SK-N-SH treated with all-trans-retinoic acid at 6 μM for 48 hours (cell line): ENCODE results near the gene FIGLA.
"Not testable (repeated sequence)": the region's sequence is repeated elsewhere in the genome, so short reads cannot be mapped to it uniquely, and the experiment has no call there.

Experiments
- ATAC-seq: fragments of 200-7000 bp; cut with Tn5 transposase; 3 replicates; pipeline ENCODE4 v1.9.1; 2020; ENCODE audit warnings: mild to moderate bottlenecking, moderate library complexity
- ARNTL ChIP-seq: fragments of 450-650 bp; formaldehyde crosslinking; IDR thresholded peaks from 2 replicates; pipeline ENCODE4 v1.5.0; 2020; ENCODE audit warnings: low read depth, mild to moderate bottlenecking, moderate library complexity, borderline replicate concordance
- BACH2 ChIP-seq: fragments of 250-450 bp; sonication (Bioruptor Pico); IDR thresholded peaks from 2 replicates; pipeline ENCODE4 v1.9.0; 2021; ENCODE audit warnings: mild to moderate bottlenecking, borderline replicate concordance
- CREB5 ChIP-seq: fragments of 250-450 bp; sonication (Bioruptor Pico); IDR thresholded peaks from 2 replicates; pipeline ENCODE4 v1.5.1; 2020; ENCODE audit warnings: low read depth, mild to moderate bottlenecking, moderate library complexity
- CSDC2 ChIP-seq: fragments of 250-450 bp; sonication (Bioruptor Pico); IDR thresholded peaks from 2 replicates; pipeline ENCODE4 v1.5.0; 2020; ENCODE audit warnings: mild to moderate bottlenecking, moderate library complexity
- CSRNP3 ChIP-seq: fragments of 250-450 bp; sonication (Bioruptor Pico); IDR thresholded peaks from 2 replicates; pipeline ENCODE4 v1.5.1; 2021; ENCODE audit warnings: mild to moderate bottlenecking, moderate library complexity
- ESRRG ChIP-seq: fragments of 250-450 bp; sonication (Bioruptor Pico); IDR thresholded peaks from 2 replicates; pipeline ENCODE4 v1.6.1; 2021; ENCODE audit warnings: mild to moderate bottlenecking
- GLIS3 ChIP-seq: fragments of 250-450 bp; sonication (Bioruptor Pico); IDR thresholded peaks from 2 replicates; pipeline ENCODE4 v1.5.0; 2020; ENCODE audit warnings: mild to moderate bottlenecking, moderate library complexity
- ISL1 ChIP-seq: fragments of 250-450 bp; sonication (Bioruptor Pico); IDR thresholded peaks from 2 replicates; pipeline ENCODE4 v2.1.2; 2022; ENCODE audit warnings: mild to moderate bottlenecking, moderate library complexity
- OSR1 ChIP-seq: fragments of 250-450 bp; sonication (Bioruptor Pico); IDR thresholded peaks from 2 replicates; pipeline ENCODE4 v1.8.0; 2022; ENCODE audit warnings: moderate library complexity, mild to moderate bottlenecking, inconsistent platforms
- PATZ1 ChIP-seq: fragments of 250-450 bp; sonication (Bioruptor Pico); IDR thresholded peaks from 2 replicates; pipeline ENCODE4 v1.8.0; 2020; ENCODE audit warnings: mild to moderate bottlenecking, moderate library complexity, borderline replicate concordance
- PPARA ChIP-seq: fragments of 250-450 bp; sonication (Bioruptor Pico); IDR thresholded peaks from 2 replicates; pipeline ENCODE4 v1.5.0; 2020; ENCODE audit warnings: mild to moderate bottlenecking, borderline replicate concordance
- RARB ChIP-seq: fragments of 250-450 bp; sonication (Bioruptor Pico); IDR thresholded peaks from 2 replicates; pipeline ENCODE4 v1.8.0; 2021; ENCODE audit warnings: mild to moderate bottlenecking, moderate library complexity
- SNAI2 ChIP-seq: fragments of 250-450 bp; sonication (Bioruptor Pico); IDR thresholded peaks from 2 replicates; pipeline ENCODE4 v1.5.0; 2020; ENCODE audit warnings: mild to moderate bottlenecking, moderate library complexity
- TCF4 ChIP-seq: fragments of 250-450 bp; sonication (Bioruptor Pico); IDR thresholded peaks from 2 replicates; pipeline ENCODE4 v1.8.0; 2021; ENCODE audit warnings: mild to moderate bottlenecking, moderate library complexity, borderline replicate concordance
- TSHZ2 ChIP-seq: fragments of 250-450 bp; sonication (Bioruptor Pico); IDR thresholded peaks from 2 replicates; pipeline ENCODE4 v1.5.0; 2020; ENCODE audit warnings: mild to moderate bottlenecking, moderate library complexity
- ZFP3 ChIP-seq: fragments of 250-450 bp; sonication (Bioruptor Pico); IDR thresholded peaks from 2 replicates; pipeline ENCODE4 v1.5.0; 2020; ENCODE audit warnings: mild to moderate bottlenecking, moderate library complexity
- ZNF565 ChIP-seq: fragments of 450-650 bp; formaldehyde crosslinking; conservative IDR thresholded peaks from 2 replicates; pipeline ENCODE4 v1.5.0; 2020; ENCODE audit warnings: low read depth, mild to moderate bottlenecking, moderate library complexity
- ZNF70 ChIP-seq: fragments of 450-650 bp; formaldehyde crosslinking; IDR thresholded peaks from 2 replicates; pipeline ENCODE4 v1.5.0; 2020; ENCODE audit warnings: mild to moderate bottlenecking, moderate library complexity
- ZNF8 ChIP-seq: fragments of 450-650 bp; formaldehyde crosslinking; IDR thresholded peaks from 2 replicates; pipeline ENCODE4 v1.5.0; 2020; ENCODE audit warnings: mild to moderate bottlenecking, moderate library complexity
- TF ChIP-seq, protein P1 (sequence below): fragments of 250-450 bp; sonication (Bioruptor Pico); IDR thresholded peaks from 2 replicates; pipeline ENCODE4 v1.8.0; 2021; ENCODE audit warnings: low read depth, mild to moderate bottlenecking, moderate library complexity, borderline replicate concordance

FIGLA gene

GRCh38 chr2:70801607-70802263, 11.3 kb upstream of the FIGLA start:
- TF ChIP-seq ESRRG (CRISPR knock-in tag): no peak
- no peak for TF ChIP-seq ZNF70
- no peak for TF ChIP-seq PATZ1 (CRISPR knock-in tag)
- TF ChIP-seq, protein P1, sequence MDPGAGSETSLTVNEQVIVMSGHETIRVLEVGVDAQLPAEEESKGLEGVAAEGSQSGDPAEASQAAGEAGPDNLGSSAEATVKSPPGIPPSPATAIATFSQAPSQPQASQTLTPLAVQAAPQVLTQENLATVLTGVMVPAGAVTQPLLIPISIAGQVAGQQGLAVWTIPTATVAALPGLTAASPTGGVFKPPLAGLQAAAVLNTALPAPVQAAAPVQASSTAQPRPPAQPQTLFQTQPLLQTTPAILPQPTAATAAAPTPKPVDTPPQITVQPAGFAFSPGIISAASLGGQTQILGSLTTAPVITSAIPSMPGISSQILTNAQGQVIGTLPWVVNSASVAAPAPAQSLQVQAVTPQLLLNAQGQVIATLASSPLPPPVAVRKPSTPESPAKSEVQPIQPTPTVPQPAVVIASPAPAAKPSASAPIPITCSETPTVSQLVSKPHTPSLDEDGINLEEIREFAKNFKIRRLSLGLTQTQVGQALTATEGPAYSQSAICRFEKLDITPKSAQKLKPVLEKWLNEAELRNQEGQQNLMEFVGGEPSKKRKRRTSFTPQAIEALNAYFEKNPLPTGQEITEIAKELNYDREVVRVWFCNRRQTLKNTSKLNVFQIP (CRISPR knock-in tag): no peak
- TF ChIP-seq RARB: no peak
- TF ChIP-seq ISL1: no peak
- no peak for TF ChIP-seq PPARA (CRISPR knock-in tag)
- no peak for TF ChIP-seq SNAI2 (CRISPR knock-in tag)
- no peak for TF ChIP-seq ARNTL (CRISPR knock-in tag)
- no peak for TF ChIP-seq TSHZ2 (CRISPR knock-in tag)
- TF ChIP-seq OSR1 (CRISPR knock-in tag): no peak
- TF ChIP-seq BACH2: no peak
- no peak for TF ChIP-seq TCF4 (CRISPR knock-in tag)
- no peak for TF ChIP-seq CSRNP3 (CRISPR knock-in tag)
- TF ChIP-seq CREB5 (CRISPR knock-in tag): no peak
- TF ChIP-seq GLIS3: no peak
- TF ChIP-seq ZFP3 (CRISPR knock-in tag): no peak
- TF ChIP-seq ZNF565 (CRISPR knock-in tag): no peak
- no peak for TF ChIP-seq ZNF8 (CRISPR knock-in tag)
- TF ChIP-seq, all 23 proteins: peak for 0
- no peak for ATAC-seq

GRCh38 chr2:70799706-70800105, 9.3 kb upstream of the FIGLA start:
- TF ChIP-seq CREB5 (CRISPR knock-in tag): no peak
- TF ChIP-seq OSR1 (CRISPR knock-in tag): no peak
- no peak for TF ChIP-seq ARNTL (CRISPR knock-in tag)
- TF ChIP-seq CSDC2 (CRISPR knock-in tag): no peak
- TF ChIP-seq, all 23 proteins: peak for 0
- no peak for ATAC-seq

DNA sequence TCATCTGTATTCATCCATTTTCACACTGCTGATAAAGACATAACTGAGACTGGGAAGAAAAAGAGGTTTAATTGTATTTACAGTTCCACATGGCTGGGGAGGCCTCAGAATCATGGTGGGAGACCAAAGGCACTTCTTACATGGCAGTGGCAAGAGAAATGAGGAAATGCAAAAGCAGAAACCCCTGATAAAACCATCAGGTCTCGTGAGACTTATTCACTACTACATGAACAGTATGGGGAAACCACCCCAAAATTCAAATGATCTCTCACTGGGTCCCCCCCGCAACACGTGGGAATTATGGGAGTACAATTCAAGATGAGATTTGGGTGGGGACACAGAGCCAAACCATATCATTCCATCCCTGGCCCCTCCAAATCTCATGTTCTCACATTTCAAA, 7.6 kb upstream of the FIGLA start:
- ATAC-seq: not testable (repeated sequence)
